Hair follicular keratinocyte (primary cell): ENCODE data around the gene RPS3. TPM values are rescaled to one million over a fixed set of nuclear protein-coding genes. Genes with fewer than 3 reads are reported as not detected.

Experiments
- total RNA-seq: library from RNA; depleted of rRNA; stranded (reverse); fragments of >200 nt; gene quantifications from 2 replicates; pipeline ENCODE4 v1.2.3, GENCODE V29; 2015

The RPS3 gene
- total RNA-seq = 3,766 and 4,158 TPM in 2 replicates

GRCh38 chr11:75399344-75400145 lies at the start of gene RPS3:
TSS of gene RPS3 (plus strand) at chr11:75399518. CDS start at chr11:75399548, 30 bp downstream.

DNA sequence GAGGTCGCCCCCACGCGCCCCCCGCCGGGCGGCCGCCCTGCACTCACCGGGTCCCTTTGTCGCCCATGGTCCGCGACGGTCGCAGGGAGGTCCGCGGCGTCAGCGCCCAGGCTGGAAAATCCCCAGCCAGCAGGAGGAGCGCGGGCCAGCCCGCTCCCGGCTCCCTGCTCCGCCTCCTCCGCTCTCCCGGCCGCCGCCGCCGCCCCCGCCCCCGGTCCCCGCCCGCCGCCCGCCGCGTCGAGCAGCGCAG lies 47.9 kb upstream of the RPS3 start, which contains the start of gene ARRB1:
ARRB1 (minus strand) TSS at position 121 of the 250 bp plus-strand sequence; CDS start at position 67, 54 bp downstream.

GRCh38 chr11:75432911-75433321 lies 33.6 kb downstream of the RPS3 start, which contains the start of gene KLHL35:
TSS of gene KLHL35 (minus strand) at chr11:75433203. CDS start at chr11:75430629, 2,574 bp downstream.

Other genes starting within 250 kb of the RPS3 start
- gene SLCO2B1, start 248.4 kb upstream of the RPS3 start, total RNA-seq = not detected in 2 replicates
- not detected in 2 replicates for gene TPBGL, start 158.7 kb upstream of the RPS3 start, total RNA-seq
- gene ARRB1, start 47.9 kb upstream of the RPS3 start, total RNA-seq = 0.19 and 1.9 TPM in 2 replicates
- 0.34 and 1.2 TPM in 2 replicates for gene KLHL35, start 33.7 kb downstream of the RPS3 start, total RNA-seq
- gene GDPD5, start 126.4 kb downstream of the RPS3 start, total RNA-seq = 0.76 and 7.4 TPM in 2 replicates
- 519 and 618 TPM in 2 replicates for gene SERPINH1, start 162.7 kb downstream of the RPS3 start, total RNA-seq